IPS-NIHi7 (cell line): Measurements from ENCODE around the gene BHLHE40.
A peak's percentile ranks its signal among the peaks of the same experiment; 100 is the strongest.
"Not testable (repeated sequence)": the region's sequence is repeated elsewhere in the genome, so short reads cannot be mapped to it uniquely, and the experiment has no call there.

Experiments
- DNase-seq: peaks from one replicate; pipeline ENCODE4 v3.0.0; 2012; ENCODE audit warnings: mixed read lengths; ENCODE audit errors: extremely low spot score

The BHLHE40 gene

DNA sequence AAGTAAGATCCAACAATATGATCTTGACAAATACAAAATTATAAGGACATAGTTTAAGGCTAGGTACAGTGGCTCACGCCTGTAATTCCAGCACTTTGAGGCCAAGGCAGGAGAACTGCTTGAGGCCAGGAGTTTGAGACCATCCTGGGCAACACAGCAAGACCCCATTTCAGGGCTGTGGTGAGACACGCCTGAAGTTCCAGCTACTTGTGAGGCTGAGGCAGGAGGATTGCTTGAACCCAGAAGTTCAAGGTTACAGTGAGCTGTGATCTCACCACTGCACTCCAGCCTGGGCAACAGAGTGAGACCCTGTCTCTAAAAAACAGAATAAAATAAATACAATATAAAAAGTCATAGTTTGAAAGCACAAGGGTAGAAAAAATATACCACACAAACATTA is 17.4 kb upstream of the BHLHE40 start:
- DNase-seq = not testable (repeated sequence)

DNA sequence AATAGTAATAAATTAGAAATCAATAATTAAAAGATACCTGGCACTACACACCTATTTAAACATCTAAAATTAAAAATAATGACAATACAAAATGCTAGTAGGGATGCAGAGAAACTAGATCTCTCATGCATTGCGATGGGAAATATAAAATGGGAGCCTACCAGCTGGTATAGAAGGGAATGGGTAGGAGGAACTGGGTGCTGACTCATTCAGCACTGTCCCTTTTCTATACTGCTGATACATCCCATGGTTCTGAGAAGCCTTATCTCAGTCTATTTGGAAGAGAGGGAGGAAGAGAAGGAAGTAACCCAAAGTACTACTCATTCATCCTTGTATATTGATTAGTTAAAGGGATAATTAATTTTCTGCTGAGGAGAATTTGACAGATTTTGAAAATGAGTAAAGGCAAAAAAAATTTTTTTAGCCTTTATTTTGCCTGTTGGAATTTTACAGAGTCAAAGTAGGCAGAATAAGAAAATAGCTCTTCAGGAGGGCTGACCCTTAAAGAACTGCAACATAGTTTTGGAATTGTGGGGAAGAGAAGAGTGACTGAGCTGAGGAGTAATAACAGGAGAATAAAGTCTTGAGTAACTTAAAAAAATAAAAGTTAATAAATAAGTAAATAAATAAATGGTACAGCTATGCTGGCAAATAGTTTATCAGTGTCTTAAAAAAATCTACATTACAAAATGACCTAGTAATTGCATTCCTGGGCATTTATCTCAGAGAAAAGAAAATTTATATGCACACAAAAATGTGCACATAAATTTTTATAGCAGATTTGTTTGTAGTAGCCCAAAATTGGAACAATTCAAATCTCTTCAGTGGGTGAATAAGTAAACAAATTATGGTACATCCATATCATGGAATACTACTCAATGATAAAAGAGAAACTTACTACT is 15.3 kb upstream of the BHLHE40 start:
- DNase-seq = no peak

DNA sequence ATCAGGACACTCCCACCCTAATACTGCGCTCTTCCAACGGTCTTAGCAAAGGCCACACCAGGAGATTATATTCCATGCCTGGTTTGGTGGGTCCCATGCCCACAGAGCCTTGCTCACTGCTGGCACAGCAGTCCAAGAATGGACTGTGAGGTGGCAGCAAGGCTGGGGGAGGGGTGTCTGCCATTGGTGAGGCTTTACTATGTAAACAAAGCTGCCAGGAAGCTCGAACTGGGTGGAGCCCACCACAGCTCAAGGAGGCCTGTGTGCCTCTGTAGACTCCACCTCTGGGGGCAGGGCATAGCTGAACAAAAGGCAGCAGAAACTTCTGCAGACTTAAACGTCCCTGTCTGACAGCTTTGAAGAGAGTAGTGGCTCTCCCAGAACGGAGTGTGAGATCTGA is 13.2 kb upstream of the BHLHE40 start:
- DNase-seq = not testable (repeated sequence)

DNA sequence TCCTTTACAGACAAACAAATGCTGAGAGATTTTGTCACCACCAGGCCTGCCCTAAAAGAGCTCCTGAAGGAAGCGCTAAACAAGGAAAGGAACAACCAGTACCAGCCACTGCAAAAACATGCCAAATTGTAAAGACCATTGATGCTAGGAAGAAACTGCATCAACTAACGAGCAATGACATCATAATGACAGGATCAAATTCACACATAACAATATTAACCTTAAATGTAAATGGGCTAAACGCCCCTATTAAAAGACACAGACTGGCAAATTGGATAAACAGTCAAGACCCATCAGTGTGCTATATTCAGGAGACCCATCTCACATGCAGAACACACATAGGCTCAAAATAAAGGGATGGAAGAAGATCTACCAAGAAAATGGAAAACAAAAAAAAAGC is 11.6 kb upstream of the BHLHE40 start:
- not testable (repeated sequence) for DNase-seq

DNA sequence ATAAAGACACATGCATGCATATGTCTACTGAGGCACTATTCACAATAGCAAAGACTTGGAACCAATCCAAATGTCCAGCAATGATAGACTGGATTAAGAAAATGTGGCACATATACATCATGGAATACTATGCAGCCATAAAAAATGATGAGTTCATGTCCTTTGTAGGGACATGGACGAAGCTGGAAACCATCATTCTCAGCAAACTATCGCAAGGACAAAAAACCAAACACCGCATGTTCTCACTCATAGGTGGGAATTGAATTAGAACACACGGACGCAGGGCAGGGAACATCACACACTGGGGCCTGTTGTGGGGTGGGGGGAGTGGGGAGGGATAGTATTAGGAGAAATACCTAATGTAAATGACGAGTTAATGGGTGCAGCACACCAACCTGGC is 7.8 kb upstream of the BHLHE40 start:
- not testable (repeated sequence) for DNase-seq

DNA sequence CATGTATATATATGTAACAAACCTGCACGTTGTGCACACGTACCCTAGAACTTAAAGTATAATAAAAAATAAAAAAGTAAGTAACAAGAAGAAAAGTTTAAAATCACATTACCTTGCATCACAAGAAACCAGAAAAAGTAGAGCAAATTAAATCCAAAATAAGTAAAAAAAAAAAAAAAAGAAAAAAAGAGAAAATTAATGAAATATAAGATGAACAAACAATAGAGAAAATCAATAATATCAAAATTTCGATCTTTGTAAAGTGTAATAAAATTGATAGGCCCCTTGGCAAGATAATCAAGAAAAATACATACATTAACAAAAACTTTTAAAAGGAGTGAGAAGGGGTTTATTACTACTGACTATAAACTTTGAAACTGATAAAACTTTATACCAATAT is 7.4 kb upstream of the BHLHE40 start:
- no peak for DNase-seq

DNA sequence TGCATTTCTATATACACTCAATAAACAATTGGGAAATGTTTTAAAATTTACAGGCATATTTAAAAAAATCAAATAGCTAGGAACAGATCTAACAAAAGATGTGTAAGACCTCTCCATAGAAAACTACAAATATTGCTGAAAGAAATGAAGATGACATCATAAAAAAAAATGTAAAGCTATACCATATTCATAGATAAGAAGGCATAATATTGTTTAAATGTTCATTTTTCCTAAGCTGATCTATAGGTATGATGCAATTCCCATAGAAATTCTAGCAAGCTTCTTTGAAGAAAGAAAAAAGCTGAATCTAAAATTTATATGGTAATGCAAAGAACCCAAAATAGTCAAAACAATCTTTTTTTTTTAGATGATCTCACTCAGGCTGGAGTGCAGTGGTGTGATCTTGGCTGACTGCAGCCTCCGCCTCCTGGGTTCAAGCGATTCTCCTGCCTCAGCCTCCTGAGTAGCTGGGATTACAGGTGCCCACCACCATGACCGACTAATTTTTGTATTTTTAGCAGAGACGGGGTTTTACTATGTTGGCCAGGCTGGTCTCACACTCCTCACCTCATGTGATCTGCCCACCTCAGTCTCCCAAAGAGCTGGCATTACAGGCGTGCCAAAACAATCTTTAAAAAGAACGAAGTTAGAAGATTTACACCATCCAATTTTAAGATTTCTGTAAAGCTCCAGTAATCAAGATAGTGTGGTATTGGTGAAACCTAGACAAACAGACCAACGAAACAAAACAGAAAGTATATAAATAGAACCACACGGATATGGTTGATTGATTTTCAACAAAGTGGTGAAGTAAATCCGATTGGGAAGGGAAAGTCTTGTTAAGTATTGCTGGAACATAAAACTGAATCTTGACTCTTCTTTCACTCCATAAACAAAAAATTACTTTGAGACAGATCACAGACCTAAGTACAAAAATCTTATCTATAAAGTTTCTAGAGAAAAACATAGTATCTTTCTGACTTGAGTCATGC is 6.3 kb upstream of the BHLHE40 start:
- no peak for DNase-seq

DNA sequence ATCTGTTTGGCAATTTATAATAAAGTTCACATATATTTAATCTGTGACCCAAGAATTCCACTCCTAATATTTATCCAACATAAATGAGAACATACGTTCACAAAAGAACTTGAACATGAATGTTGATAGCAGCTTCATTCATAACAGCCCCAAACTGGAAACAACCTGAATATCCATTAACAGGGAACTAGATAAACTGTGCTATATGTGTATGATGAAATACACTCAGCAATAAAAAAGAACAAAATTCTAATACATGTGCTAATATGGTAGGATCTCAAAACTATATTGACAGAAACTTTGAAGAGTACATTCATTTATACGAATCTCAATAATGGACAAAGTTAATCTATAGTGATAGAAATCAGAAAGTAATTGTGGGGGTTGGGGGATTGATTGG is 5.1 kb upstream of the BHLHE40 start:
- DNase-seq = no peak

DNA sequence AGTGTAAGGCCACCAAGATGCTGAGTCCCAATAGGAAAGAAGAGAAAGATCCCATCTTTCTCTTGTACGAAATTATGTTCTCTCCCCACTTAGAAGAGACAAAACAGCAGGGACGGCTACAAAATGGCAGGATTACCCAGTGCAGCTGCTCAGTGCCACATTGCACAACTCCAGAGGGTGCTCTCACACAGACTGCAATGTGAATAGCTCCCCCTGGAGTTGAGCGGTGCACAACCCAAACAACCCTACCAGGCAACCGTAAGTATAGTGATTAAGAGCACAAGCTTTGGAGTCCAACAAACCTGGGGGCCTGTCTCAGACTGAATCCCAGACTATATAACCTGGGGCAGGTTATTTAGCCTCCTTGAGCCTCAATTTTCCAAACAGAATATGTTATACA is 3.1 kb upstream of the BHLHE40 start:
- DNase-seq = peak; percentile 72

DNA sequence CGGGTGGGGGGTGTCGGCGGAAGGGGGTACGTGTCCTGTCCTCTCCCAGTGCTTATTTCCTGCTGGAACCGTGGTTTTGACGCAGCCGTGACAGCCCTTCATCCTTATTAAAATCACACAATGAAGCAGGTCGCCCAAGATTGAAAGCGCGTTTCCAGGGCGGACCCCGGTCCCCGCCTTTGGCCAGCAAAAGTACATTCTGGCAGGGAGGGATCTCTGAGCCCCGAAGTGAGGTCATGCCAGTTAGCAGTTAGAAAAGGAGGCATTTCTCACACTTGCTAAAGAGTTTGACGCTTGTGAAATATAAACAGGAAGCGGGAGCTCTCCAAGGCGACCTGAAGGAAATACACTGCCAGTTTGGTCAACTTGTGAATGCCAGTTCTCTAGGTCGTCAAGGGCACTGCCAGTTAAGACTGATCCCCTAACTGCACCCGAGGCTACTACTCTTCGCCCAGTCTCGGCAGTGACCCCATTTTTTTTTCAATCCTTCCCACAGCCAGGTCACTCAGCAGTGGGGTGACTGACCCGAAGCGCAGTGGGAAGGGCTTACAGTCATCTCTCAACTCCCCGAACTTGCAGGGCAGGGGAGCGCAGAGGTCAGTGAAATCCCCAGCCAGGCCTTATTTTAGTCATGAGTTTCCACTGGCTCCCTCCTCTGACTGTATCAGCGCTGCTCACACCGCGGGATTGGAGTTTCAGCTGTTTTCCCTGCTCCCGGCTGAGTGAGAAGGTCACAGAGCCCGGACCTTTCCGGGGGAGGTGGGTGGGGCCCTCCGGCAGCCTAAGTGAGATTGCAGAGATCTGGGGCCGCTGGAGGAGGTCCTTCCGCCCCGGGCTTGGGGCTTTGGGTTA is 2.0 kb upstream of the BHLHE40 start:
- peak; percentile 63 for DNase-seq

DNA sequence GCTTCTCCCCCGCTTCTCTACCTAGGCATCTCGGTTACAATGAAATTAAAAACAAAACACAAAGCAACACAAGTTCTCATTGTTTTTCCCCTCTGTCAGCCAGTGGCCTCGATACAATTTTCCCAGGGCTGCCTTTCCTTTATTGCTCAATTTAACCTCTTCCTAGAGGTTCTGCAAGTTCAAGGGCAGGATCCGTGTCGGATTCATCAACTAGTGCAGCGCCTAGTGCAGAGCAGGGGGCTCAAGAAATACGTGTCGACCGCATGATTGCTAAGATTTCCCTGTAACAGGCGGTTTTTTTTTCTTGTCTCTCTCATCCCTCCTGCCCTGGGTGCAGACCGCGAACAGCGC is 1.4 kb upstream of the BHLHE40 start:
- DNase-seq = no peak

DNA sequence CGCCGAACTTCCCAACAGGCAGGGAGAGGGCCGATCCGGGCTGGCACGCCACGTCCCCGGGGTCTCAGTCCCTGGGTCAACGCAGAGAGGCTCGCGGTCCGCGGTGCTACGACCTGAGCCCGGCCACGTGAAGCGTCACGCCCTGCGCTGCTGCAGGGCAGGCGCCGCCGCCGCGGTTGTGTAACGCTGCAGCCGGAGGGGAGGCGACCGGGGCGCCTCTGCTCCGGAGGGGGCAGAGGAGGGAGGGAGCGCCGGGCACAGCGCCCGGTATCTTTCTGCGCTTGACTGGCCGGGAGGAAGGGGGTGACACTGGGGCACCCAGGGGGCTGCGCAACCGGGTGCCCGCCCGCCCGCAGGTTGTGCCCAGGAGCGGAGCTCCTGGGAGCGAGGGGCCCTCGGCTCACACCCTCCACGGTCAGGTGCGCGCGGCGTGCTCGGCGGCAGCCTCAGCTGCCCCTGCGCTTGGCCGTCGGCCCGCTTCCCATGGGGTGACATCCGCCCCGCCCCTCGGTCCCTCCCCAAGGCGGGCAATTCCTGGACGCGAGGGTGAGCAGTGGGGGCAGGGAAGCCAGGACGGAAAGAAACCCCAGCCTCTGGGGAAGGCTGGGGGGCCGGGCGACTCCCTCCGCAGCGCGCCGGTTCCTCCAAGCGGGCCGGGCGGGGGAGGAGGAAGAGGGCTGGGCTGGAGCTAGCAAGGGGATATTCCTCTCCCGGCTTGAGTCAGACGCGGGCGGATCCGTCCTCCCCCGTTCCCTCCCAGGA is 852 bp upstream of the BHLHE40 start:
- DNase-seq = peak; percentile 76

DNA sequence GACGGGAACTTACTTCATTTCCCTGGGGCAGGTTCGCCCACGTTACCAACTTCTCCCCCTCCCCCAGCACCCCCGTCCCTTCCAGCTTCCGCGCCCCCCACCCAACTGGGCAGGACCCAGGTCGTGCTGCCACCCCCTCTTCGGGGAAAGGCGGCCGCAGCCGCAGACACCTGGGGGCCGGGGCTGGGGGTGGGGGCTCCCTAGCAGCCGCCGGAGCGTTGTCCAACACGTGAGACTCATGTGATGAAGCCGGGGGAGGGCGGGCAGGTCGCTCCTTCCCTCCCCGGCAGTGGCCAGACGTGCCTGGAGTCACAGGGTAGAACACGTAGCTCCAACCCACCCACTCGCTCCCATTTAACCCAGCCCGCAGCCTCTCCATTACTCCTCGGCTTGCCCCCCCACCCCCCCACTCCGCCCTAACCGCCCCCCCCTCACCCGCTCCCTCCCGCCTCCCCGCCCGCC is 240 bp upstream of the BHLHE40 start:
- peak; percentile 59 for DNase-seq

DNA sequence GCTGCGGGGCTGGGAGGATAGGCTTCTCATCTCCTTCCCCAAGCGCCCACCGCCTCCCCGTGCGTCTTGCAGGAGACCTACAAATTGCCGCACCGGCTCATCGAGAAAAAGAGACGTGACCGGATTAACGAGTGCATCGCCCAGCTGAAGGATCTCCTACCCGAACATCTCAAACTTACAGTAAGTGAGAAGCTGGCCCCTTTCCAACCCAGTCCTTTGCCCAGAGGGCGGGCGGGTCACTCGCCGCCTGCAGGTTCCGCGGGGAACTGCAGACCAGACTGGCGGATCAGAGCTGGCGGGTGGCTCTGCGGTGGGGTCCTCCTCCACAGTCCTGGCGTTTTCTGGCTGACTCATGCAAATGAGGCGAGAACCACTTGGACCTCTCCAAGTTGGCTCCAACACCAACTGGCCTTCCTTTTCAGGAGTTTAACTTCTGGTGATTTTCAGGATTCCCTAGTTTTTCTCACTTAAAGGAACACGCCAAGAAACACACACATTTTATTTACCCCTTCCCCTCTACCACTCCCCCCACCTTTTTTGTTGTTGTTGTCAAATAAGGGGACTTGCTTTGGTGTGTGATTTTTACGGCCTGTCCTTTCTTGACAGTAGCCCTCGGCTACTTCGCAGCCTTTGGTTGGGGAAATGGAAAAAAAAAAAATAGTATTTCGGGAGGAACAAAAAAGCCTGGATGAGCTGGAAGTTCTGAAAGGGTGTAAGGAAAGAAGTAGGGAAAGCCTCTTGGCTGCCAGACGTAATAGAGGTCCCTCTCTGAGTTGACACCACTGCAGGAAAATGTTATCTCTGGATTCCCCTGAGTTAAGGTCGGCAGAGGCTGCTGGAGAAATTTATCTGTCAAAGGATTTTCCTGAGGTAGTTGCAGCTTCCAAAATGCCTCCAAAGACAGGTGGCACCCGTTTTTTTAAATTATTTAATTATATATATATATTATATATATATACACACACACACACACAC is 1.3 kb downstream of the BHLHE40 start:
- DNase-seq = peak; percentile 67

DNA sequence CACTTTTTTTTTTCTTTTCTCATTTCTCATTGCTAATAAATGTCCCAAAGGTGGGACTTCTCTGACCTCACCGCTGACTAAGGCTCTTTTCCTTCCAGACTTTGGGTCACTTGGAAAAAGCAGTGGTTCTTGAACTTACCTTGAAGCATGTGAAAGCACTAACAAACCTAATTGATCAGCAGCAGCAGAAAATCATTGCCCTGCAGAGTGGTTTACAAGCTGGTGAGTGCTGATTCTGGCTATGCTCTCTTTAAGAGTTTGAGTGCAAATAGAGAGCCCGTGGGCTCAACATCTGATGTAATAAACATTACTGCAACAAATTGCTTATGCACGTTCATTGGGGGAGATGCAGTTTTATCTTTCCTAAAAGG is 2.0 kb downstream of the BHLHE40 start:
- DNase-seq = no peak

DNA sequence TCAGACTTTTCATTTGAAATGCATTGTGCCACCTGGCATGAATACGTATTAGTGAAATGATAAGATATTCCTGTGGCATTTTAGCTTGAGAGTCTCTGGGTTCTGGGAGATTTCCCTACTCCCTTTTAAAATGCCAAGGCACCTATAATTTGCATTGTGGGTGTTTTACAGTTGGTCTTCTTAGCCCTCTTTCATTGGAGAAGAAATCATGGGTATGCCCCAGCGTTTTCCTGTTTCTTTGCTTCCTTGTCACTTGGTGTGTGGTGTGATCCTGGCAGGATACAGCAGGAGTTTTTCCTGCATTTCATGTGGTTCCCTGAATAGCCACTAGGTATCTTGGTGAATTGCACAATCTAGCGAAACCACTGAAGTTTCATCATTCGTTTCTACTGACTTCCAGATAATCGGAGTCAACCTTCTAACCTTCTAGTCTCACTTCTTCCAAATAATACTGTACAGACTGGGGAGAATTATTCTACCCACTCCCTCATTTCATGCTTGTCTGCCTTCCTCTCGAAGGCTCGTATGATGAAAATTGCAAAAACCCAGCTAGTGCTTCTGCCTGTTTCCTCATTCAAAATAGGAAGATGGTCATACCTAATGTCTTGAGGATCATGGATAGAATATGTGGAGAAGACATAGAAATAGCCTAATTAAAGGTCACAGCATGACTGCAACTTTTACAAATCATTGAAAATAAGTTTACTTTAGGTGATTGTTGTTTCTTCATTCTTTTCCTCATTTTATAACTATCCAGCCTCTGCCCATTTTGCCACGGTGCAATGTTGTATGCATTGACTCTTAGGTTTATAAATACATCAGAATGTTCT is 2.6 kb downstream of the BHLHE40 start:
- DNase-seq = no peak

DNA sequence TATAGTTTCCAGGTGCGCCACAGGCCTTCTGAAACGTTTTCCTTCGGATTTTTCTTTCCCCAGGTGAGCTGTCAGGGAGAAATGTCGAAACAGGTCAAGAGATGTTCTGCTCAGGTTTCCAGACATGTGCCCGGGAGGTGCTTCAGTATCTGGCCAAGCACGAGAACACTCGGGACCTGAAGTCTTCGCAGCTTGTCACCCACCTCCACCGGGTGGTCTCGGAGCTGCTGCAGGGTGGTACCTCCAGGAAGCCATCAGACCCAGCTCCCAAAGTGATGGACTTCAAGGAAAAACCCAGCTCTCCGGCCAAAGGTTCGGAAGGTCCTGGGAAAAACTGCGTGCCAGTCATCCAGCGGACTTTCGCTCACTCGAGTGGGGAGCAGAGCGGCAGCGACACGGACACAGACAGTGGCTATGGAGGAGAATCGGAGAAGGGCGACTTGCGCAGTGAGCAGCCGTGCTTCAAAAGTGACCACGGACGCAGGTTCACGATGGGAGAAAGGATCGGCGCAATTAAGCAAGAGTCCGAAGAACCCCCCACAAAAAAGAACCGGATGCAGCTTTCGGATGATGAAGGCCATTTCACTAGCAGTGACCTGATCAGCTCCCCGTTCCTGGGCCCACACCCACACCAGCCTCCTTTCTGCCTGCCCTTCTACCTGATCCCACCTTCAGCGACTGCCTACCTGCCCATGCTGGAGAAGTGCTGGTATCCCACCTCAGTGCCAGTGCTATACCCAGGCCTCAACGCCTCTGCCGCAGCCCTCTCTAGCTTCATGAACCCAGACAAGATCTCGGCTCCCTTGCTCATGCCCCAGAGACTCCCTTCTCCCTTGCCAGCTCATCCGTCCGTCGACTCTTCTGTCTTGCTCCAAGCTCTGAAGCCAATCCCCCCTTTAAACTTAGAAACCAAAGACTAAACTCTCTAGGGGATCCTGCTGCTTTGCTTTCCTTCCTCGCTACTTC is 3.8 kb downstream of the BHLHE40 start:
- no peak for DNase-seq
